GM21447 (cell line): ENCODE data around the gene RPP40.
A peak's percentile ranks its signal among the peaks of the same experiment; 100 is the strongest.
"Not testable (repeated sequence)": the region's sequence is repeated elsewhere in the genome, so short reads cannot be mapped to it uniquely, and the experiment has no call there.

ENCODE experiments used
- ATAC-seq: cut with Tn5 transposase; IDR thresholded peaks from one replicate; pipeline ENCODE4 v1.9.1; 2021; ENCODE audit not compliant: unreplicated experiment

The RPP40 gene, protein sequence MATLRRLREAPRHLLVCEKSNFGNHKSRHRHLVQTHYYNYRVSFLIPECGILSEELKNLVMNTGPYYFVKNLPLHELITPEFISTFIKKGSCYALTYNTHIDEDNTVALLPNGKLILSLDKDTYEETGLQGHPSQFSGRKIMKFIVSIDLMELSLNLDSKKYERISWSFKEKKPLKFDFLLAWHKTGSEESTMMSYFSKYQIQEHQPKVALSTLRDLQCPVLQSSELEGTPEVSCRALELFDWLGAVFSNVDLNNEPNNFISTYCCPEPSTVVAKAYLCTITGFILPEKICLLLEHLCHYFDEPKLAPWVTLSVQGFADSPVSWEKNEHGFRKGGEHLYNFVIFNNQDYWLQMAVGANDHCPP

GRCh38 chr6:5003604-5004372 lies at the start of gene RPP40:
TSS of gene RPP40 (minus strand) at chr6:5004037. CDS start at chr6:5004002, 35 bp downstream.
- peak; percentile 92 for ATAC-seq

DNA sequence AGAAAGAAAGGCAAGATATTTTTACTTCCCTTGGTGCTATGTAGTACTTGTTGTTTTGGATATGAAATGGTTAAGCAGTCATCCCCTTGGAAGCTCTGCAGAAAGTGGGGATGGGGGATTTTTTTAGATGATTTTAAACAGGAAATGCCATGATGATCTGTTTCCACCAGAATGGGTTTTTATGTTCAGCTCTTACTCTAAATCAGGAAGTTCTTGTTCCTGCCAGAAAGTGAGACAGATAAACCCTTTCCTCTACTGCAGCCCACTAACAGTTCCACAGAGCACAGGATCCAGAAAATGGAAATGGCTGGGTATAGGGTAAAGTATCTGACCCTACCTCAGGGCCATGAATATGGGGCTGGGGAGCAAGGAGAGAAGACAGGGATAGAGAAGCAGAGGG lies 49.2 kb upstream of the RPP40 start:
- ATAC-seq, result no peak

GRCh38 chr6:5051394-5051793 lies 47.6 kb upstream of the RPP40 start:
- no peak for ATAC-seq

- no peak for ATAC-seq
Measured at GRCh38 chr6:5050009-5050408, 46.2 kb upstream of the RPP40 start.

- no peak for ATAC-seq
Measured at GRCh38 chr6:5046430-5046829, 42.6 kb upstream of the RPP40 start.

- ATAC-seq, result no peak
Measured at GRCh38 chr6:5045416-5045815, 41.6 kb upstream of the RPP40 start.

DNA sequence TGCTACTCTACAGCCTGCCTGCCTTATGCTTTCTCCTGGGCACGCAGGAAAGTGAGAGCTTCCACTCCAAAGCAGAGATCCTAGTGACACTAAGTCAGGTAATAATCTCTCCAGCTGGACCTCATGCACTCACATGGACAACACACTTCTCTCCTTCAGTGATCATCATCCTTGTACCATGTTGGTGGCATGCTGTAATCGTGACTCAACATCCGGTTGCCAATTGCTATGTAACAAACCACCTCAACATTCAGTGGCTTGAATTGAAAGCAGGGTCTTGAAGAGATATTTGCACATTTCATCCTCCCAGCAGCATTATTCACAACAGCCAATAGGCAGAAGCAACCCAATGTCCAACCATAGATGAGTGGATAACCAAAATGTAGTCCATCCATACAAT lies 41.0 kb upstream of the RPP40 start:
- ATAC-seq, result no peak

- ATAC-seq, result no peak
Measured at GRCh38 chr6:5042436-5042835, 38.6 kb upstream of the RPP40 start.

DNA sequence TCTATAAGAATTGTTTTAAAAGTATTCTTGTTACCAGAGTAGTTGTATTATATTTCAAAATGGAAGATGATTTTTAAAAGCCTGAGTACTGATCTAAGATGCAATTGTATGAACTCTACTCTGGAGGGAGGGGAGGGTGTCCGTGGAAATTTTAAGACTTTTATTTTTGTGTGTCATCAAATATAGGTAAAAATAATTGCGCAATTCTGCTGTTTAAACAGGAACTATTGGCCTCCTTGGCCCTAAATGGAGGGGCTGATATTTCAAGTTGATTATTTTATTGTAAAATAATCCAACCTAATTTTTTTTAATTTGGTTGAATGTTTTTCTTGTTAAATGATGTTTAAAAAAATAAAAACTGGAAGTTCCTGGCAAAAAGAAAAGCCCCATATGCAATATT lies 38.1 kb upstream of the RPP40 start:
- no peak for ATAC-seq

GRCh38 chr6:5036269-5036668 lies 32.4 kb upstream of the RPP40 start:
- no peak for ATAC-seq

GRCh38 chr6:5034736-5035135 lies 30.9 kb upstream of the RPP40 start:
- ATAC-seq, result no peak

- ATAC-seq, result no peak
Measured at GRCh38 chr6:5034328-5034727, 30.5 kb upstream of the RPP40 start.

DNA sequence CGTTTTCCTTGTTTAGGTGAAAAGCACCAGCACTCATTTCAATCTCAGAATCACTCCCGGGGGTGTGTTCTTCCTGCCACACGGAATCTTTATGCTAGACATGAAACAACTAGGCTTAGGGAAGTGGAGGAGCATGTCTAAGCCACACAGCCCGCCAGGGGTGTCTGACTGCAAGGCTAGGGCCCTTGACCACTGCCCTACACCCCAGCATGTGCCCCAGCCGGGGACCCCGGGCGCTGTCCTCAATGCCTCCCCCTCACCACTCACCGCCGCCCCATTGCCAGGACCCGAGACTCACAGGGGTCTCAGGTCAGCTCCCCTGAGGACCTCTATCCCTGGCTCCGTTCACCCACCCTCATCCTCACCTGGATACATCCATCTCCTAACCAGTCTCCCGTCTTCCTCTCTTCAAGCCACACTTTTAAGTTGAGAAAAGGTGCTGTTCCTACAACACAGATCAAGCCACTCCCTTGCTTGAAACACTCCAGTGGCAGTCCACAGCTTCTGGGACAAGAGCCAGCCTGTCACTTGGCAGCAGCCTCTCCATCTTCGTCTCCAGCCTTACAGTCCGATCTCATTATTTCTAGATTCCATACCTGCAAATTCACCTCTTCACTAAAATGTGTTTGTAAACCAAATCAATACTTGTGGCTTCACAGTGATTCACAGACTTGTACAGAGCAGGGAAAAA lies 29.5 kb upstream of the RPP40 start:
- ATAC-seq, result not testable (repeated sequence)

DNA sequence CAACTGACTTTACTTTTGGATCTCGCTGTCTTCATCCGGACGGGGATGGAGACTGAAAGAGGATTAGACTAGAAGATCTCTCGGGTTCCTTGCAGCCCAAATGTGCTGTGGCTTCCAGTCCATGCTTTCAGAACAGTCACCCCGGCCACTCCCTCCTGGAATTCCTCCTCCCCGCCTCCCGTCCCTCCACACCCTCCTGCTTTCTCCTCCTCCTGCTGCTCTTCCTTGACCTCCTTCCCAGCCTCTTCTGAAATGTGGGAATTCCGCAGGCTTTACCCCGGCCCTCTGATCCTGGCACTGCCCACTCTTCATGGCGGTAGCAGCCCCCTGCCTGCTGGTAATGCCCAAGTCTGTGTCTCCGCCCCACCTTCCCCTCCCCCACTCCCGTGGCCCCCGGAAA lies 28.9 kb upstream of the RPP40 start:
- ATAC-seq, result not testable (repeated sequence)

DNA sequence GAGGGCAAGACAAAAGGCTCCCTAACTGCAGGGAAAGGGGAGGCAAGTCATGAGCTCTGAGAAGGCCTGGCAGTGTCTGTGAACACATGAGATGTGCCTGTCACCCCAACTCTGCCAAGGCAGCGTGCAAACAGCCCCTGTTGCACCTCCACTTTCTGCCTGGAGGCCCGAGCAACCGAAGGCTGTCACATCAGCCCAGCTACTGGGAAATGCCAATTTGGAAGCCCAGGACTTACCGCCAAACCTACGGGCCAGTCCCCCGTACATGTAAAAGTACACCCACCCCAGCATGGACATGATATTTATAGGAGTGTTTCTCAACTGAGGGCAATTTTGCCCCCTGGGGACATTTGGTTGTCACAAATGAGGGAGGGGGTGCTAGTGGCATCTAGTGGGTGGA lies 27.3 kb upstream of the RPP40 start:
- ATAC-seq, result no peak

DNA sequence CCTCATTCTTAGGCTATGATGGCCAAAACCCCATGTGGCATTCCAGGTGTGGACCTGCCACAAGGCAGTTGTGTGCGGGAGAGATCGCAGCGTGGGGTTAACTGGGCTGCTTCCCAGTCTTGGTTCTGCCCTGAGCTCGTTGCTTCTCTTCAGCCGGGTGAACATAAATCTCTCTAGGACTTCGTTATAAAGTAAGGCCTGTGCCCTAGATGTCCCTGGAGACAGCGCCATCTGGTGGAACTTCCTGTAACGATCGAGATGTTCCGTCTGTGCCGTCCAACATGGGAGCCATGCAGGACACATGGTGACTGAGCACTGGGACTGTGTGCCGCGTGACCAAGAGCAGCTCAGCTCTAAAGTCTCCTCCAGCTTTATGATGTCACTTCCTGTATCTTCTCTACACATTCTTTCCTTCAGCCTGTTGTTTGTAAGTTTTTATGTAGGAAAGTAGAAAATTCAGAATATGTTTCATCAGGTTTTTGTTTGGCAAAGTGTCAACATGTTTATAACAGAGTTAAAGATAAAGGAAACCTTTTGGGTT lies 26.8 kb upstream of the RPP40 start:
- peak; percentile 81 for ATAC-seq

- ATAC-seq, result no peak
Measured at GRCh38 chr6:5029609-5030008, 25.8 kb upstream of the RPP40 start.

GRCh38 chr6:5028921-5029320 lies 25.1 kb upstream of the RPP40 start:
- no peak for ATAC-seq

DNA sequence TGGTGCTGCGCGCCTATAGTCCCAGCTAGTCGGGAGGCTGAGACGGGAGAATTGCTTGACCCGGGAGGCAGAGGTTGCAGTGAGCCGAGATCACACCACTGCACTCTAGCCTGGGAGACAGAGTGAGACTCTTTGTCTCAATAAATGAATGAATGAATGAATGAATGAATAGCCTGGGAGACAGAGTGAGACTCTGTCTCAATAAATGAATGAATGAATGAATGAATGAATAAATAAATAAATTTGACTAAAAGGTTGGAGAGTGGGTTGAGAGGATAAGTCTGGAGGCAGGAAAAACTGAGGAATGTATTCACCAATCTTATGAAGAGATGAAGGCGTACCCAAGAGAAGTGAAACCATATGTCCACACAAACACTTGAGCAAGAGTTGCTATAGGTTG lies 24.5 kb upstream of the RPP40 start:
- no peak for ATAC-seq

GRCh38 chr6:5025911-5026819 lies 22.3 kb upstream of the RPP40 start:
- no peak for ATAC-seq

GRCh38 chr6:5023923-5024322 lies 20.1 kb upstream of the RPP40 start:
- ATAC-seq, result no peak
